Measurements from ENCODE around the gene RAP2B. TPM values are rescaled to one million over a fixed set of nuclear protein-coding genes. Genes with fewer than 3 reads are reported as not detected.

Gene RAP2B
- total RNA-seq, 4 donors from 2014 or later: 1.5 to 2.0 (median 1.7) TPM

DNA sequence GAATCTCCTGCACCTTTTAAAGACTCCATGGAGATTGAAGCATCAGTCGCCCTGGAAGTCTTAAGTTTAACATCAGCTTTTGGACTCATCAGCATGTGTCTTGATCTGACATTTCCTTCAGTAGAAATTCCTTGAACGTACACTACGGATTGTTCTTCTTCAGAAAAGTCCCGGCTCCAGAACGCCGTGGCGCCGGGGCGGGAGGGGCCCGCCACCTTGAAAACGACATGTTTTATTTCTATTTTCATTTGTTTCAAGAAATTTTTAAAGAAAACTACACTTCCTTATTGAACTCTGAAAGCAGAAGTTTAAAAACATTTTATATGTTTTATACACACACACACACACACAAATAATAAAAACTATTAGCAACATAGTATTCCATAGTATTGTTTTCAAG, 32.6 kb upstream of the RAP2B start:
- ATAC-seq (no peak), DNase-seq (no peak)
- no peaks in the 10 kb centered on the region for H3K36me3 ChIP-seq
- in situ Hi-C loops (cut with MboI; ENCODE audit: low sequenced_read_pairs in 4 of 4): no loop called here
- no peaks in the 10 kb centered on the region for H3K9me3 ChIP-seq
- H3K27me3 ChIP-seq: no peaks in the 10 kb centered on the region
- intact Hi-C loops (cut with DNase I; ENCODE audit: low total_unique reads): no loop called here
- no peaks in the 10 kb centered on the region for H3K4me1 ChIP-seq
- no peak overlapping the region for H3K4me3 ChIP-seq
- H3K27ac ChIP-seq: no peak overlapping the region
- TF ChIP-seq POLR2A (IDR thresholded peaks at IDR 0.05): no peak
- TF ChIP-seq, protein P1, sequence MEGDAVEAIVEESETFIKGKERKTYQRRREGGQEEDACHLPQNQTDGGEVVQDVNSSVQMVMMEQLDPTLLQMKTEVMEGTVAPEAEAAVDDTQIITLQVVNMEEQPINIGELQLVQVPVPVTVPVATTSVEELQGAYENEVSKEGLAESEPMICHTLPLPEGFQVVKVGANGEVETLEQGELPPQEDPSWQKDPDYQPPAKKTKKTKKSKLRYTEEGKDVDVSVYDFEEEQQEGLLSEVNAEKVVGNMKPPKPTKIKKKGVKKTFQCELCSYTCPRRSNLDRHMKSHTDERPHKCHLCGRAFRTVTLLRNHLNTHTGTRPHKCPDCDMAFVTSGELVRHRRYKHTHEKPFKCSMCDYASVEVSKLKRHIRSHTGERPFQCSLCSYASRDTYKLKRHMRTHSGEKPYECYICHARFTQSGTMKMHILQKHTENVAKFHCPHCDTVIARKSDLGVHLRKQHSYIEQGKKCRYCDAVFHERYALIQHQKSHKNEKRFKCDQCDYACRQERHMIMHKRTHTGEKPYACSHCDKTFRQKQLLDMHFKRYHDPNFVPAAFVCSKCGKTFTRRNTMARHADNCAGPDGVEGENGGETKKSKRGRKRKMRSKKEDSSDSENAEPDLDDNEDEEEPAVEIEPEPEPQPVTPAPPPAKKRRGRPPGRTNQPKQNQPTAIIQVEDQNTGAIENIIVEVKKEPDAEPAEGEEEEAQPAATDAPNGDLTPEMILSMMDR (IDR thresholded peaks at IDR 0.05 in 4 of 5, conservative IDR thresholded peaks at IDR 0.05 in 1 of 5): no peak

DNA sequence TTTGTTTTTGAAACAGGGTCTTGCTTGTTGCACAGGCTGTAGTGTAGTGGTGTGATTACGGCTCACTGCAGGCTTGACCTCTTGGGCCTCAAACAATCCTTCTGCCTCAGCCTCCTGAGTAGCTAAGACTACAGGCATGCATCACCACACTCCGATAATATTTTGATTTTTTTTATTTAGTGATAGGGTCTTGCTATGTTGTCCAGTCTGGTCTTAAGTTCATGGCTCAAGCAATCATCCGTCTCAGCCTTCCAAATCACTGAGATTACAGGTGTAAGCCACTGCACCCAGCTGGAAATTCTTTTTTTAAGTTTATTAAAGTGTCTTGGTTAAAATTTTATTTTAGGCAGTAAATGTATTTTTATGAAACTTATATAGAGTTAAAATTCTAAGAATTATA, 32.2 kb upstream of the RAP2B start:
- in situ Hi-C loops (cut with MboI; ENCODE audit: low sequenced_read_pairs in 4 of 4): no loop called here

DNA sequence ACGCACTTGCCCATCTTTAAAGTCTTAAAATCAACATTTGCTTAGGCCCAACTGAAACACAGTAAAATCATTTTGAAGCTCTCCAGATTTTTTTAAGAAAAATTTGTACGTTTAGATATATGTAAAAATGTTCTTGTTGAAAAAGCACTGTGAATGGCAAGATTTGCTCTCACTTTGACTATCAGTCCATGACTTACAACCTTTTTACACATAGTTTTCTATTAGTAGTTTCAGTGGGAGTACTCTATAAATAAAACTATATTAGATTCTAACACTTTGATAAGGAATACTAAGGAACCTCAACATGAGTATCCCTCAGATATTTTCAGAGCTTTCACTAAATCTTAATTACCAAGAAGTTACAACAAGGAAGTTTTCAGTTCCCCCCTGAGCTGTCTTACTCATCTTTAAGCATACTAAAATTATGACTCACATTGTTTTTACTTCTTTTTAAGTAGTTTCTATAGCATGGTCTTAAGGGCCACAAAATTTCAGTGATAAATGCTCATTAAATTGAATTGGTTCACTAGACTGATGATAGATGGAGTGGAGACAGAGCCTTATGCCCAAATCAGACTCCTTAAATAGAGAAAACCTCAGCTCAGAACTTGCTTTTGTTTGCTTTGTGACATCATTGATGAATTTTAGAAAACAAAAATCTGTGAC, 31.6 kb upstream of the RAP2B start:
- ATAC-seq (no peak), DNase-seq (no peak)
- in situ Hi-C loops (cut with MboI; ENCODE audit: low sequenced_read_pairs in 4 of 4): no loop called here
- Histone ChIP-seq H3K4me3 (no peak overlapping the region), H3K4me1 (no peaks in the 10 kb centered on the region), H3K9me3 (no peaks in the 10 kb centered on the region), H3K36me3 (no peaks in the 10 kb centered on the region), H3K27me3 (no peaks in the 10 kb centered on the region), H3K27ac (no peak overlapping the region)
- intact Hi-C loops (cut with DNase I; ENCODE audit: low total_unique reads): no loop called here
- TF ChIP-seq, protein P1 (IDR thresholded peaks at IDR 0.05 in 4 of 5, conservative IDR thresholded peaks at IDR 0.05 in 1 of 5): no peak
- TF ChIP-seq POLR2A (IDR thresholded peaks at IDR 0.05): no peak

More for the DNA sequence above, 32.2 kb upstream of the RAP2B start:
- Histone ChIP-seq H3K4me3 (no peak overlapping the region), H3K9me3 (no peaks in the 10 kb centered on the region), H3K4me1 (no peaks in the 10 kb centered on the region), H3K27me3 (no peaks in the 10 kb centered on the region), H3K27ac (no peak overlapping the region), H3K36me3 (no peaks in the 10 kb centered on the region)
- ATAC-seq: no peak
- no peak for DNase-seq
- intact Hi-C loops (cut with DNase I; ENCODE audit: low total_unique reads): no loop called here
- TF ChIP-seq POLR2A (IDR thresholded peaks at IDR 0.05): no peak

DNA sequence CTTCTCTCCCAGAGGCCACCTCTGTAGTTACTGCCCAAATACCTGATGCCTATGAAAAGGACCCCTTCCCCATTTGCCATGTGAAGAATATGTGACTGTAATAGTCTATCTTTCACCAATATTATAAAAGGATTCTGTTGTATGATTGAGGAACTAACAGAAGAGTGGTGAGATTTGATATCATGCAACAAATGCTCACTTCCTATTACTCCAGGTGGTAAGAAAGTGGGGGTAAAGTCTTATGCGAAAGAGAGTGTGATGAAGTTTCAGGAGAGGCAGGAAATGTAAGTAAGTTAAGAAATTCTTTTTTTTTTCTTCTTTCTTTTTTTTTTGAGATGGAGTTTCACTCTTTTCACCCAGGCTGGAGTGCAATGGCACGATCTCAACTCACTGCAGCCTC, 24.4 kb upstream of the RAP2B start:
- in situ Hi-C loops (cut with MboI; ENCODE audit: low sequenced_read_pairs in 4 of 4): no loop called here
- Histone ChIP-seq H3K4me3 (no peak overlapping the region), H3K27me3 (no peaks in the 10 kb centered on the region), H3K36me3 (no peaks in the 10 kb centered on the region), H3K4me1 (no peaks in the 10 kb centered on the region), H3K9me3 (no peaks in the 10 kb centered on the region), H3K27ac (no peak overlapping the region)
- intact Hi-C loops (cut with DNase I; ENCODE audit: low total_unique reads): no loop called here
- TF ChIP-seq, protein P1 (IDR thresholded peaks at IDR 0.05 in 4 of 5, conservative IDR thresholded peaks at IDR 0.05 in 1 of 5): no peak
- TF ChIP-seq POLR2A (IDR thresholded peaks at IDR 0.05): no peak
- DNase-seq (no peak), ATAC-seq (no peak)

DNA sequence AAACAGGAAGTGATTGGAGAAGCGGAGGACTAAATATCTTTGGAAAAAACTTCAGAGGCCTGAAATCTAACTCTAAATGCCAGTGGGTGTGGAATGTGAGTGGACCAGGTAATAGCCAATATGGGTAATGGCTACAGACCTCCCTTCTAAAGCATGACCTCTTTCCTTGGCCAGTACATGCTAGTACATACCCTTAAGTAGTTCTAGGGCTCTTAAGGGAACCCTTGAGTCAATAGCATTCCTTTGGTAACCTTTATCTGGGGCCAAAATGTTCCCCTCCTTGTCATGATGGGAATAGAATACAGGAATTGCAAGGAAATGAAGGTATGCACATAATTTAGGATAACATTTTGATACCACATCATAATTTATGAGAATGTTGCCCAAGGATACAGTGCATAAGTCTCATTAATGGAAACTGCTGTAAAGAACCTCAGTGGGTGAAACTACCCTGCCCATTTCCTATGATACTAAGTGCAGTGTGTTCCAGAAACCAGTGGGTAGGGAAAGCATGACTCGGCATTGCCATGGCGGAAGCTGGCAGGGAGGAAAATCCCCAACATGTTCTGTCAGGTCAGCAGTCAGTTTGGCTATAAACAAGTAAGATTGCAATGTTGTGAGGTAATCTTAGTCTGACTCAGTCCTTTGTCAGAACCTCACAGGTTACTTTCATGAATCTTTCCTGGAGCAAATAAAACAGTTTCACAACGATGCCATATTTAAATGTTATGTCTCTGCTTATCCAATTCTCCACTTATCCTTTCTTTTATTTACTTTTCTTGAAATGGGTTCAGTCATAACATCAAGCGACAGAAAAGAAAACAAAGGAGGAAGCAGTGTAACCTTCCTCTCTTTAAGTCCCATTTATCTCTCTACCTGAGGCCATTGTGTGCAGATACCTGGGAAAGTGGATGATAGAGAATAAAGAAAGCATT, 23.5 kb upstream of the RAP2B start:
- H3K36me3 ChIP-seq: no peaks in the 10 kb centered on the region
- H3K4me3 ChIP-seq: no peak overlapping the region
- ATAC-seq (peak in 1 of 2 donors; percentile 47), DNase-seq (peak; percentile 15 to 47)
- no peak for TF ChIP-seq POLR2A (IDR thresholded peaks at IDR 0.05)
- TF ChIP-seq, protein P1 (IDR thresholded peaks at IDR 0.05 in 4 of 5, conservative IDR thresholded peaks at IDR 0.05 in 1 of 5): no peak
- intact Hi-C loops (cut with DNase I; ENCODE audit: low total_unique reads) (no loop called here), in situ Hi-C loops (cut with MboI; ENCODE audit: low sequenced_read_pairs in 4 of 4) (no loop called here)
- H3K27ac ChIP-seq: no peak overlapping the region
- H3K4me1 ChIP-seq: no peaks in the 10 kb centered on the region
- no peaks in the 10 kb centered on the region for H3K27me3 ChIP-seq
- no peaks in the 10 kb centered on the region for H3K9me3 ChIP-seq

All from gastrocnemius medialis (tissue), 4 donors.